ENCODE data around the gene SLC7A1.

SLC7A1 gene

DNA sequence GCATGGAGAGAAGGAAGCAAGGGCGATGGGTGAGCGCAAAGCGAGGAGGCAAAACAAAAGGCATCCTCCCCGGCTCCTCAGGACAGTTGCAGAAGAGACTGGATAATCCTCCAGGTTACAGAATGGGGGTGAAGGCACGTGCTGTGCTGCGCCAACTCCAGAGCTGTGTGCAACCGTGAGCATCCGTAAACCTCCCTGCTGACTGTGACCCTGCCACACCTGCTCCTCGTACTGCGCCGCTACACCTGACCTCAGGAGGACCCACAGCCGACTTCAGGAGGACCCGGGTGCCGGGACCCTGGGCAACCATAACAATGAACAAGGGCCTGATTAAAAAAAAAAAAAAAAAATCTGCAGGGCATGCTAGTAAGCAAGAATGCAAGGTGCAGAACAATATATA lies 68.7 kb downstream of the SLC7A1 start:
- no peak for DNase-seq

DNA sequence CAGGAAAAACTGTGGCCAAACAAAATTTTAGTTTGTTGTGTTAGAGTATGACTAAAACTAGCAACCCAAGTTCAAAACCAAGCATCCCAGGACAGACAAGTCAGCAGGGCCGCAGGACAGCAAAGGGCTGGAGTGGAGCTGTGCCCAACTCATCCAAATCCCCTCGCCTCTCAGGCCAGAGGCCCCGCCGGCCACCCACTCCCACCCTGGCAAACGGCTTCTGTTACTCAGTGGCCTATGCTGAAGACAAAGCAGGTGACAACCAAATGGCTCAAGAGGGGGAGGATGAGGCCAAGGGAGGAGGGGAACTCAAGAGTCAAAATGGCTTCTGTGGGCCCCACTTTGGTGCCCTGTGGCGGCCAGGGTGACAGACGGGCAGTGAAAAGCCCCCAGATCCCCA lies 69.7 kb downstream of the SLC7A1 start:
- DNase-seq = no peak

DNA sequence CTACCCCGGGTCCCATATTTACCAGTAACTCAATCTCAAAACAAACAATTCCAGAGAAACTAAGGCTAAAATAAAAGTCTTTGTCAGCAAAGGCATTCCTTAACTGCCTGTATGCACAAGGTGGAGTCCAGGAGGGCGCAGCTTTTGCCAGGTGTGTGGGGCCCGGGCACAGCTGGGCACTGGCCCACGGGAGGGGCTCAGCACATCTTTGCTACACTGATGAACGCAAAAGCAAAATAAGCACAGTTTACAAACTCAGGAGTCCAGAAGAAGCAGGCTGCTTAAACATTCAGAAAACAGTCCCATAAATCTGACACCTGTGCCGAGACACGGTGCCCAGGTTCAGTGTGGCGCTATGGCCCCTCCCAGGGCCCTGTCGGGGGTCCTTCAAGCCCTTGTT lies 70.8 kb downstream of the SLC7A1 start:
- no peak for DNase-seq

DNA sequence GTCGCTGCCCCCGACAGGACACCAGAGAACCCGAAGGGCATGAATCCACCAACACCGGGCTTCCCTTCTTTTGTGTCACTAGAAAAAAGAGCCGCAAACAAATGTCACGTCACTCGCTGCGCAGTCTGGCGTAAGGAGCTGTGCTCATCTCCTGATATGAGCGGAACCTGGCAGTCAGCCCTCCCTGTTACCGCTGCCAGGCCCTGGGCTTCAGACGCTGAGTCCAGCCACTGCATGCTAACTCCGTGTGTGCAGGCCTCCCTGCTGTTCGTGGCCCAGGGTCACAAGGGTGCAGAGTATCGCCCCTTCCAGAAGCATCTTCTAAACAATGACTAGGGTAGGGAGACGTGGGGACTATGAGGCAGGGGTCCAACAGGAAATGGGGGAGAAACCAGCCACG lies 71.3 kb downstream of the SLC7A1 start:
- DNase-seq = no peak

DNA sequence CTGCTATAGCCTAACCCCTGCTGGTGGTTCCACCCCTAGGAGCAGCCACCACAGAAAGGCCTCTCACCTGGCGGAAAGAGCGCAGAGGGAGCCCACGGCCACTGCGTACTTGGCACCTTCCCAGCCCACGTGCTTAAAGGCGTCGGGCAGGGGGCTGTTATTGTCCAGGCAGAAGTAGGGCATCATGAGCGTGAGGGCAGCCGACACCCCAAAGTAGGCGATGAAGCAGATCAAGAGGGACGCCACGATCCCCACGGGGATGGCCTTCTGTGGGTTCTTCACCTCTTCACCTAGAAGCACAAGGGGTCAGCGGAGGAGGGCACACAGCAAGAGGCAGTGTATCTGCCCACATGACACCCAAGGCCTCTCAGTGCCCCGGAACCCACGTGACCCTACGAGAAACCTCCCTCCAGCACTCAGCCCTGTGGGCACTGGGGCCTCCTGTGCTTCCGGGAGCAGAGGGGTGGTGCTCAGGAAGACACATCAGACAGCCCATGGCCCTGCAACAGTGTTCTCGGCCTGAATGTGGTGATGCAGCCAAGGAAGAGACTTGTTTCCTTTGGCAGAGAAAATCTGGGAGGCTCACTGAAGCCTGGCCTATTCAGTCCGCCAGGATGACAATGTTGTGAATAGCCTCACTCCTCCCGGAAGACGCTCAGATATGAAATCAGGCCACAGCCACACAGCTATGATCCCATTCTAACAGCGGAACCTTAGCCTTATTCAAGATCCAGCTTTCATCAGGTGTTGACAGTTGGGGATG lies 72.1 kb downstream of the SLC7A1 start:
- DNase-seq = no peak

DNA sequence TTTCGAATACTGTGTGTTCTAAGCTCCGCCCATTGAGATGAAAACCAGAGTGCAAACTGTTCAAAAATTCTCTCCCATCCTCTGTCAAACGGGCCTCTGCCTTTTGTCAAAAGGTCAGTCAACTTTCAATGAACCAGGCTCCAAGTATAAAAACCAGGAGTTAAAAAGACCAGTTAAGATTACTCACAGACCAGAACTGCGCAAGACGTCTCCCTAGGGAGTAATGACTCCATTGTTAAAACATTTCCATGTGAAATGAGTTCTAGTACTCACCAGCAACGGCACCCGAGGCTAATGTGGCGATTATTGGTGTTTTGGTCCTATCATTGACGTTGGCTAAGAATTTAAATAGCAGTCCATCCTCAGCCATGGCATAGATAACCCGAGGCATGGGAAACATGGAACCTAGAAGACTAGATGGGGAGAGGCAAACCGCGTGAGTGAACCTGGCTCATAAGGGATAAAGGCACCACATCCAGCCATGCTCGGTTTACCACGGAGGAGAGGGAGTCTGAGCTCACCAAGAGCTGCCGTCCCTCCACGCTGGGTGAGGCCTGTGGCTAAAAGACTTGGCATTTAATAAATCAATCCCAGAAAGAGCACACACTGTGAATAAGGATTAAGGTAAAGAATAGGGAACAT lies 73.3 kb downstream of the SLC7A1 start:
- DNase-seq = no peak

DNA sequence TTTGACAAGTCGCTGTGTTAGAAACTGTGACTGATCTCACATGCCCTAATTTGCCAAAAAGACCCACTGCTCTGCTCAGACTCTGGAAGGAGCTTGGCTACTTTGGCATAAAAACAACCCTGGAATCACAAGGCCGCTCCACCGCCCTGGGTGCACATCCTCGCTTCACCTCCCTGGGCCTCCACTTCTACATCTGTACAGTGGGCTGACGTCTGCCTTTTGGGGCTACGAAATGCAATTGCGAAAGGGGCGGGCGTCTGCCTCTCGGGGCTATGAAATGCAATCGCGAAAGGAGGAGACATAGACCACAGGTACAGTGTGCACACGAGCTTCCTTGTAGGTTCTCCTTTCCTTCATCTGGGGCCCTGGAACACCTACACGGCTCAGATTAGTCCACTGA lies 74.2 kb downstream of the SLC7A1 start:
- DNase-seq = no peak

DNA sequence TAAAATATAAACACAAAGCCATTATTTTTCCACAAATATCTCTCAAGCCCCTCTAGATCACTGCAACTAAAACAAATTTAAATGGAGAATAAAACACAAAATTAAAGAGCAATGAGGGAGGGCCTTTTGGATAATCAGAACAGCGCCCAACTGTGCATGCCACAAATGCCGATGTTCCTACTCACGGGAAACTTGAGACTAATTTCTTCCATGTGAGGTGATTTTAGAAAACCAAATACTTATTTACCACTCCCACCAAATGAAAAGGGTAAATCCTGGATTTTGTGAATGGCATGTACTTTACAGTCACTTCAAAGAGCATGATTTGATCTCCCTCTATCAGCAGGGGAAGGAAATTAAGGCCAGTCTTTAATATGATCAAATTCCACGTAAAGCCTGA lies 74.8 kb downstream of the SLC7A1 start:
- no peak for DNase-seq

DNA sequence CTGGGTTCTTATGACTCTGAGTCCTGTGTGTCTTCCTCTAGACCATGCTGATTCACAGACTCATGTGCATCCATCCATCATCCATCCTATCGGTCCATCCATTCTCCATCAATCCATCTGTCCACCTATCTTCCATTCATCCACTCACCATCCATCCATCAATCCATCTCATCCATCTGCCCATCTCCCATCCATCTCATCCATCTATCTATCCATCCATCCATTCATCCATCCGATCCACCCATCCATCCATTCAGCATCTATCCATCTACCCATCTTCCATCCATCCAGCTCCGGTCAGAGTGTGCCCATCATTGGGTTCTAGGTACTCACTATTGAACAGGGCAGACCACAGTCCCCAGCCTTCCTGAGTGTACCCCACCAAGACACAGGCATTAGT lies 75.6 kb downstream of the SLC7A1 start:
- no peak for DNase-seq

DNA sequence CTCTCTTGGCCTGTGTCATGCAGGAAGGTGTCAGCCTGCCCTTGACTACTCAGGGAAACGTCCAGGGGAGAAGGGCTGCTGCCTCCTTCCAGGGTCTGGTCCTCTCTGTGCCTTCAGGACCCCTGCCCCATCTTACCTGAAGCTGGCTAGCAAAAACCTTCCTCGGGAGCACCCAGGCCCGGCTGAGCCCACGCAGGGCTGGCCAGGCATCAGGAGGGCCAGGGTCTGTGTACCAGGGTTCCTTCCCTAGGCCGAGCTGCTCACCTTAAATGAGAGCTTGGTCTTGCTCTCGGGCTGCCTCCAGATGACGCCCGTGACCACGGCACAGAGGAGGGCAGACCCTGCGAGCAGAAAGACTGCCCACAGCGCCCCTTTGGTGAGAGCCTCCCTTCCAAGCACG lies 78.6 kb downstream of the SLC7A1 start:
- no peak for DNase-seq

DNA sequence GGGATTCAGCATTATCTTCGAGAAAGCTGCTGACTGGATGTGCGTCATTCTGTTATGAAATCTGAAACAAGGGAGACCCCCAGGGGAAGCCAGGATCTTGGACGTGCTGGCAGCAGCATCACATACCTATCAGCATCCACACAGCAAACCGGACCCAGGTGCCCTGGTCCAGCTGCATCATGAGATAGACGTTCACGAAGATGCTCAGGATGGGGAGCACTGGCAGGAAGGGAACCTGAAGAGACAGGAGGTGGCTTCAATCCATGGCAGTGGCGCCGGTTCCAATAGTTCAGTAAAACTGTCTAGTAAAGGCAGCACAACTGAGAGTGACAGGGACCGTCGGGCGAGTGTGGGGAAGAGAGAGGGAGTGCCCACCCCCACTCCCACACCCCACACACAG lies 79.5 kb downstream of the SLC7A1 start:
- DNase-seq = no peak

DNA sequence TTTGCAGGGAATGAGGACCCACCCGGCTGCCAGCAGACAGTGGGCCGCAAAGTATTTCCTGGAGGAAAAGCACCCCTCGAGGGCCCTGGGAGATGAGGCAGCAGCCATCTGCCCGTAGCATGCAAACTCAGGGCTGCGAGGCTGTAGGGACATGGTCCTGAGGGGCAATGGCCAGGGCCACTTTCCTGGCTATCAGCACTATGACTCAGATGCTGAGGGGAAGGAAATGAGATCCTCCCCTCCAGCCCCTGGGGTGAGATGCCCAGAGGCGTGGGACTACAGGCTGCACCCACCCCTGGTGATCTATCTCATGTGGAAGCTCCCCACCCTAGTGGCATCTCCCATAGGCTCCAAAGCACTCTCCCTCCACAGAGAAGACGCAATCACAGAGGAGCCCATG lies 80.1 kb downstream of the SLC7A1 start:
- no peak for DNase-seq

DNA sequence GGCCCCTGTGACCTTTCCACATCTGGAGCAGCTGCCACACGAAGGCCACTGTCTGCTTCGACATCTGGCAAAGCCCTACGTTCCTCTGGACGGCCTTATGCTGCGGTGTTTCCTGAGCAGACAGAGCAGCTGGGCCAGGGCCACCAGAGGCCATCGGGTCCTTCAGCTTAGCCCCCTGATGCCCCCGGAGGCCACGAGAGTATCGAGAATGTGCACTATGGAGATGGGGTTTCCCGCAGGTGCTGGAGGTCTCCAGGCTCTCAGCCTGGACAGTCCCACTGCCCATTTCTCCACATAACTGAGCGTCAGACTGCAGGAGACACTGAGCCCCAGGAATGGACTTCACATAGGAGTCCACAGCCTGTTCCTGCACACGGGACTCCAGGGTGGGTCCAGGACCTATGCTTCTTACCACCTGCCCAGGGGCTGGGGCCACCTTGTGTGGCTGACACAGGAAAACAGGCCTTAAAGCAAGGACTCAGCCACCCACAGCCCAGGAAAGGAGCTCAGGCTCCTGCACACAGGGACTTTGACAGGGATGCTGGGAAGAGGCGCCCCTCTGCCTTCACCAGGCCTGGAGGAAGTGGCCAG lies 80.7 kb downstream of the SLC7A1 start:
- DNase-seq = no peak

DNA sequence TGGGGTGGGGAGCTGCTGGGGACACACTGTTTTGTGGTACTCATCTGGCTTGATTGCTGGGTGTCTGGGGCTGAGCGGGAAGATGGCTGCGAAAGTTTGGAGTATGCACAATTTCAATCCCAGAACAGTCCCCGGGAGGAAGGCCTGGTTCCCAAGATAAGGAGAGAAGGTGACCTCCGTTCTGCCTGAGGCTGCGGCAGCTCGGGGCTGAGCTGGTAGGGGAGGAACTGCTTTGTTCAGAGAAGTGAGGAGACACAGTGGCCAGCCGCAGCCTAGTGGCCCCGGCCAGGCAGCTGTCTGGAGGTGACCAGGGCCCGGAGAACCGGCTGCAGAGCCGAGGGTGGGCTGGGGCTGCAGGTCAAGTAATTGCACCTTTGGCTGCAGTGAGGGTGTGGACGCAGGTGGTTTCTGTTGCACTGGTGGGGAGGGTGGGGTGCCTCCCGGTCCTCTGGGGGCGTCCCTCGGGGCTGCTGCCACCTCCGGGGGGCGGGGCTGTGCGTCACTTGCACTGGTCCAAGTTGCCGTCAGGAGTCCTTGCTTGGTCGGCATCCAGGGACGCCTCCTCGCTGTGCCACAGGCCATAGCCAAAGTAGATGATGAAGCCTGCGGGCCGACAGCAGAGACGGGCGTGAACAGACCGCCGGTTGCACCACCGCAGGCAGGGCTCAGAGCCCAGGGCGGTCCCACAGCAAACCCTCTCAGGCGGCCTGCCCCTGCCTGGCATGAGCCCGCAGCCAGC lies 81.3 kb downstream of the SLC7A1 start:
- no peak for DNase-seq

DNA sequence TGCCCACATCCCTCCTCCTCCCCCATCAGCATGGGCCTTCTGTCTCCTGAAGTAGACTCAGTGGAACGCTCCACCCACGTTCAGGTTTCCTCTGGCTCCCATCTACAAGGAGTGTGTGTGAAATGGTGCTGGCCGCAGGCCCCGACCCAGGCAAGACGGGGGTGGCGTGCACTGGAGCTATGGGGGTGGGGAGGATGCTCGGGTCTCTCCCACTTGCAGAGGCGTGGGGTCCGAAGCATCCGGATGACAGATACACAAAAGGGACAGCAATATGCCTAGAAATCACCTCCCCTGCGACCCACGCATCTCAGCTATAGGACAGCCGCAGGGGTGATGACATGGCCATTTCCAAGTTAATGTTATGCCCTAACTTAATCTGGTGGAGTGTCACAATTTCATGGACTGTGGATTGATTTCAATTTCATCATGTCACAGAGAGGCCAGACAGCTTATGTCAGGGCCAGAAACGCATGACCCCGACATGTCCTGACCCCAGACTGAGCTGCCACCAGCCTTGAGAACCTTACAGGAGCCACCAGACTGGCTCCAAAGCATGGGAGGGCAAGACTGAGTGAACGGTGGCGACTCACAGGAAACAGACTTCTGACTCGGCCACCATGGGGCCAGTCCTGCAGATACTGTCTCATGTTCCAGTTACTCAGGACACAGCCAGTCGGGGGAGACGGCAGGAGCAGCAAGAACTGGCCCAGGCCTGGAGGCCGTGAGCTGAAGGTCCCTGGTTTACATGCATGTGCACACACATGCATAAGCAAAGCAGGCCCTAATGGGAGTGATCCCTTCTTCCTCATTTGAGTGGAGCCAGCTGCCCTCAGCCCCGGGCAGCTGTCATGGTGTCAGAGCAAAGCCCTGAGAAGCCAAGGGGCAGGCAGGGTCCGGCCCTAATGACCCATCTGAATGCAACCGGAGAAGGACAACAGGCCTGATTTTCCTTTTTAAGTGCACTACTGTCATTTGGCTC lies 82.2 kb downstream of the SLC7A1 start:
- DNase-seq = no peak

DNA sequence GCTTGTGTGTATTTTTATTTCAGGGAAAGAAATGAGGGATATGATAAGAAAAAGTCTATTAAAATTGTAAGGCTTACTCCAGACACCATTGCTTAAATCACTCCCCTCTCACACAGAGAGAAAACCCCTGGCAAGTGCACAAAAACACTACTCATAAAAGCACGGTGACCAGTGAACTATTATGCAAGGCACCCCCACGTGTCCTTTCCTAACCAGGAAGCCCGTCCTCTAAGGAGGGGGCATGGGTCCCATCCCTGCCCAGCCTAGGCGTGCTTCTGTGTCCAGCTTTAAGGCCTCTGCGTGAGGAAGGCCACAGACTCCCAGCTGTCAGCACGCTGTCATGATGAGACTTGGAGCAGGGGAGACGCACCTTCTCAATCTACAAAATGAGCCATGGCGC lies 83.5 kb downstream of the SLC7A1 start:
- DNase-seq = no peak

DNA sequence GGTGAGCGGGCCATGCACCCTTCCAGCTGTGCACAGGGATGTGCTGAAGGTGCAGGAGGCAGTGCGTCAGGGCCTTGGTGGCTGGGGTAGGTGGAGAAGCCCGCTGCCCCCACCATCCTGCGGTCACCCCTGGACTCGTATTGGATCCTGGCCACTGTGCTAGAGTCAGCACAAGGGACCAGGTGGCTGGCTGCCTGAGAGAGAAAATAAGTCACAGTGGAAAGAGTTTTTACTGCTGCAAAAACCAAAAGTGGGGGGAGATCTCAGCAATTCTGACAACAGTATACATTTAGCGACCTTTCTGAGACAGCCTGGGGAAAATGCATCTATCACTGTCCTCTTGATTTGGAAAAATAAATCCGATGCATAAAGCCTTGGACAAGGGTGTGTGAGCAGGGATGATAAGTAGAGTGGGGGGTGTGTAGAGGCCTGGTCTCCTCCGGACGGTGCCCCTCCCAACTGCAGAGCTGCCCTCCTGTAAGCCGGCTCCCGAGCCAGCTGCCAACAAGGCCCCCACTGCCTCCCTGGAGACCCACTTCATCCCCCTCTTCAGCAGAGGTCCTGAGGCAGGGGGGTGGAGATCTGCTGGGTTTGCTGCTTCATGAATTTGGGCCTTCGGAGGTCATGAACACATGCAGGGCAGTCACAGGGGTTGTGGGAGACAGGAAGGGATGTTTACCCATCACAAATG lies 84.2 kb downstream of the SLC7A1 start:
- no peak for DNase-seq

DNA sequence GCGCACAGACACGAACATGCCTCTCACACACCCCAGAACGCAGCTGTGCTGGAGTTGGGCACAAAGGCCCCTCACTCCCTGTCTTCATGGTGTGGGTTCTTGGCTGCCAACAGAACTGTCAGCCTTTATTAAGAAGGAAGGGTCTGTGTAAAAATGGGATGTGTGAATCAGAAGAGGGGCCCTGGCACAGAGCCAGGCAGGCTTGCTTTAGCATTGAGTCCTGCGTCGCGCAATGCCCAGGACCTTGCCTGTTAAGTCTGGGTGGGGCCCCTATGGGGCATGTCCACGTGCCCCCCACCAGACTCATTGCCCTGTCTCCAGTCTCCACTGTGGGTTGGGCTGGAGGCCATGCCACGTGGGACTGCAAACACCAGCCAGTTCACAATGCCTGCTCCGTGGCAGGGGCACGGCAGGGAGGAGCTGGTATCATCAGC lies 84.8 kb downstream of the SLC7A1 start:
- DNase-seq = no peak

DNA sequence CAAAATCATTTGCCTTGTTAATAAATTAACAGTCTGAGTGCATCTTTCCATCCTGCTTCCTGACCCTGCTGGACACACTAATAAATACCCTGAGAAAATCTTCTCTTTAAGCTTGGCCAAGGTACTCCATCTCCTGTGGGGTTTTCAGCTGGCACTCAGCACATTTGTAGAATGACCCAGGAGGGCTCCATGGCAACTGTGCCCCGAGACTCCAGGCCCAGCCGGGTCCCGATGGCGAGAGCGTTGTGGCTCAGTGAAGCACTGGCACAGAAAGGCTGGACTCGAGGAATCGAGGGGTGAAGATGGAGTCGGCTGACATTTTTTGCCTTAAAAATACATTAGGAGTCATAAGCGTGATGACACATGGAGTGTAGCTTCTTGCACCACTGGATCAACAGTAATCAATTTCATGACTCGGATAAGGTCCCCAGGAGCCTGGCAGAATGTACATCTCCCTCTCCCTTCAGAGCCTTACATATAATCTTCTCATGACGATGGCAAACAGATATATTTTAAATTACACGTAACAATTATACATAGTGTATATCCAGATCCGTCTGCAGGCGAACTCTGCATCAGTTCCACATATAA lies 85.4 kb downstream of the SLC7A1 start:
- no peak for DNase-seq

DNA sequence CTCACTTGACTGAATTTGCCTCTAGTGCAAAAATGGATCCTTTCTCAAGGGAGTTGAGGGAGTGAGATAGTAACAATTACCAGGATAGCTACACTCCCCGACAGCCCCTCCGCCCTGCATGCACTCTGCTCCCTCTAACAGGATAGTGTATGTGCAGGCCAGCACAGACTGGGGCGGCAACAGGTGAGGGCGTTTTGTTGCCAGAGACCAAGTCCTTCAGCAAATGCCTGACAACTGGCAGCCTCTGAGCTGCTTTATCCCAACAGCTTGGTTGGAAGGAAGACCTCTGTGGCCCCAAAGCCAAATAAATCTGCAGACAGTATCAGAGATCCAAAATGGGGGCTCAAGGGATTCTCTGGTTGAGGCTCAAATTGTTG lies 86.6 kb downstream of the SLC7A1 start:
- no peak for DNase-seq

DNA sequence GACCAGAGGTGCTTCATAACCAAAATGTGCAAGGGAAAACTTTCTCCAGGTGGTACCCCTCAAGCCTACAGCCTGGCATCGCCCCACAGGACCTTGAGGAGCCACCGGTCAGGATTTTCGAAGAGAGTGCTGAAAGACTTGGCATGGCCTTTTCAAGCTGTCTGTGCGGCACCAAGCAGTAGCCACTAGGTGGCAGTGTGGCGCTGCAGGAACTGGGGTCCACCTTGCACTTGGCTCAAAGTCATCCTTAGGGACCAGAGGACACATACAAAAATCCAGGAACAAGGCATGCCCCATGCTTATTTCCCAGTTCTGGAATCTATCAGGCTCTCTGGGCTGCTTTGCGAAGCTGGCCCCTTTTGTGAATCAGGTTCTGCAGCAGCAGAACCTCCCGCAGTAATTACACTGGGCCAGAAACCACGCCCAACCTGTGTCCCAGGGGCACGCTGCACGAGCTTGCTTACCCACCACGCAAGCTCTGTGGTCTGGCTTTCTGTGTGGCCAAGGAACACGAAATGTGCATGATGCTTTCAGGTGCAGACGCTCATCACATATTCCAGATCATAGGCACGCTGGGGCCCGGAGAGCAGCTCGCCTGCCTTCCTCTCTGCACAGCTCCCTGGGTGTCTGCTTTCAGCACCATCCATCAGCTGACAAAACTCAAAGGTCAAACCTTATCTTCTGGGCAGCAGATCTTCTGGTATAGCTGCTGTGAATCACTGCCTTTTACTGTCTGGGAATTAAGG lies 87.2 kb downstream of the SLC7A1 start:
- DNase-seq = peak; percentile 66 to 74
